ENCODE data around the gene SCN7A. TPM values are rescaled to one million over a fixed set of nuclear protein-coding genes. Genes with fewer than 3 reads are reported as not detected.
A peak's percentile ranks its signal among the peaks of the same experiment; 100 is the strongest.

Gene SCN7A
- total RNA-seq, 1 donor from 2014 or later = 97.1 TPM

- Histone ChIP-seq H3K27ac (no peak overlapping the region), H3K4me3 (no peak overlapping the region), H3K4me1 (no peaks in the 10 kb centered on the region), H3K36me3 (no peaks in the 10 kb centered on the region), H3K9me3 (no peaks in the 10 kb centered on the region), H3K27me3 (no peaks in the 10 kb centered on the region)
- intact Hi-C loops (cut with DNase I) = no loop called here
- DNase-seq (no peak), ATAC-seq (no peak)
- no peak for TF ChIP-seq CTCF (IDR thresholded peaks at IDR 0.05)
These were observed 111.6 kb downstream of the SCN7A start for GRCh38 chr2:166382448-166382847.

GRCh38 chr2:166380615-166381014 is 113.4 kb downstream of the SCN7A start:
- Histone ChIP-seq H3K4me1 (no peaks in the 10 kb centered on the region), H3K4me3 (no peak overlapping the region), H3K27me3 (no peaks in the 10 kb centered on the region), H3K9me3 (no peaks in the 10 kb centered on the region), H3K36me3 (no peaks in the 10 kb centered on the region), H3K27ac (no peak overlapping the region)
- TF ChIP-seq CTCF (IDR thresholded peaks at IDR 0.05) = no peak
- DNase-seq (no peak), ATAC-seq (no peak)
- intact Hi-C loops (cut with DNase I) = no loop called here

- Histone ChIP-seq H3K36me3 (no peaks in the 10 kb centered on the region), H3K4me3 (peak overlapping the region; percentile 57)
- no peak for TF ChIP-seq CTCF (IDR thresholded peaks at IDR 0.05)
These were observed 117.2 kb downstream of the SCN7A start for GRCh38 chr2:166376873-166377272.

GRCh38 chr2:166376488-166376828 is 117.6 kb downstream of the SCN7A start:
- H3K9me3 ChIP-seq = no peaks in the 10 kb centered on the region
- H3K36me3 ChIP-seq = no peaks in the 10 kb centered on the region
- DNase-seq (no peak), ATAC-seq (no peak)
- peak overlapping the region; percentile 62 for H3K27ac ChIP-seq
- H3K27me3 ChIP-seq = peaks cover 8% of the 10 kb centered on the region
- intact Hi-C loops (cut with DNase I) = no loop called here
- no peak for TF ChIP-seq CTCF (IDR thresholded peaks at IDR 0.05)
- peaks cover 9% of the 10 kb centered on the region for H3K4me1 ChIP-seq
- H3K4me3 ChIP-seq = peak overlapping the region; percentile 57

More at GRCh38 chr2:166376873-166377272, 117.2 kb downstream of the SCN7A start:
- intact Hi-C loops (cut with DNase I) = no loop called here
- DNase-seq (no peak), ATAC-seq (no peak)
- H3K4me1 ChIP-seq = peaks cover 9% of the 10 kb centered on the region
- no peak overlapping the region for H3K27ac ChIP-seq
- no peaks in the 10 kb centered on the region for H3K9me3 ChIP-seq
- H3K27me3 ChIP-seq = peaks cover 8% of the 10 kb centered on the region

GRCh38 chr2:166375736-166376487 is 118.1 kb downstream of the SCN7A start, which contains the start of gene SCN9A:
SCN9A (minus strand) TSS chr2:166375944; CDS start chr2:166311756, 64,188 bp downstream.
- H3K4me1 ChIP-seq = peaks cover 9% of the 10 kb centered on the region
- no peaks in the 10 kb centered on the region for H3K36me3 ChIP-seq
- ATAC-seq = peak; percentile 97
- H3K27me3 ChIP-seq = peaks cover 8% of the 10 kb centered on the region
- H3K9me3 ChIP-seq = no peaks in the 10 kb centered on the region
- peak within 1 kb of the TSS; percentile 62 for H3K27ac ChIP-seq
- peak within 1 kb of the TSS; percentile 57 for H3K4me3 ChIP-seq
- DNase-seq = peak; percentile 93
- intact Hi-C loops (cut with DNase I) = no loop called here
- TF ChIP-seq CTCF (IDR thresholded peaks at IDR 0.05) = no peak

Measured in upper lobe of right lung (tissue), 1 donor.